Measurements from ENCODE around the gene KIAA1549. TPM values are rescaled to one million over a fixed set of nuclear protein-coding genes. Genes with fewer than 3 reads are reported as not detected.

Gene KIAA1549
- total and polyA plus RNA-seq, 12 donors, result 0.49 to 2.1 (median 1.6) TPM

GRCh38 chr7:138919216-138919615, 62.0 kb downstream of the KIAA1549 start:
- Histone ChIP-seq H3K9me3 (peaks cover 0 to 5% (median 0%) of the 10 kb centered on the region in 11 donors), H3K27ac (no peak overlapping the region), H3K27me3 (no peaks in the 10 kb centered on the region), H3K4me1 (no peaks in the 10 kb centered on the region), H3K4me3 (no peak overlapping the region), H3K36me3 (peaks cover 0 to 10% (median 0%) of the 10 kb centered on the region in 9 donors)
- ATAC-seq (no peak), DNase-seq (no peak)
- WGBS, 2 donors, result 90 to 92% methylated on average over 9 of the region's 9 CpGs
- intact Hi-C loops (cut with DNase I), result no loop called here
- TF ChIP-seq, protein P1, sequence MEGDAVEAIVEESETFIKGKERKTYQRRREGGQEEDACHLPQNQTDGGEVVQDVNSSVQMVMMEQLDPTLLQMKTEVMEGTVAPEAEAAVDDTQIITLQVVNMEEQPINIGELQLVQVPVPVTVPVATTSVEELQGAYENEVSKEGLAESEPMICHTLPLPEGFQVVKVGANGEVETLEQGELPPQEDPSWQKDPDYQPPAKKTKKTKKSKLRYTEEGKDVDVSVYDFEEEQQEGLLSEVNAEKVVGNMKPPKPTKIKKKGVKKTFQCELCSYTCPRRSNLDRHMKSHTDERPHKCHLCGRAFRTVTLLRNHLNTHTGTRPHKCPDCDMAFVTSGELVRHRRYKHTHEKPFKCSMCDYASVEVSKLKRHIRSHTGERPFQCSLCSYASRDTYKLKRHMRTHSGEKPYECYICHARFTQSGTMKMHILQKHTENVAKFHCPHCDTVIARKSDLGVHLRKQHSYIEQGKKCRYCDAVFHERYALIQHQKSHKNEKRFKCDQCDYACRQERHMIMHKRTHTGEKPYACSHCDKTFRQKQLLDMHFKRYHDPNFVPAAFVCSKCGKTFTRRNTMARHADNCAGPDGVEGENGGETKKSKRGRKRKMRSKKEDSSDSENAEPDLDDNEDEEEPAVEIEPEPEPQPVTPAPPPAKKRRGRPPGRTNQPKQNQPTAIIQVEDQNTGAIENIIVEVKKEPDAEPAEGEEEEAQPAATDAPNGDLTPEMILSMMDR (IDR thresholded peaks at IDR 0.05), result no peak

DNA sequence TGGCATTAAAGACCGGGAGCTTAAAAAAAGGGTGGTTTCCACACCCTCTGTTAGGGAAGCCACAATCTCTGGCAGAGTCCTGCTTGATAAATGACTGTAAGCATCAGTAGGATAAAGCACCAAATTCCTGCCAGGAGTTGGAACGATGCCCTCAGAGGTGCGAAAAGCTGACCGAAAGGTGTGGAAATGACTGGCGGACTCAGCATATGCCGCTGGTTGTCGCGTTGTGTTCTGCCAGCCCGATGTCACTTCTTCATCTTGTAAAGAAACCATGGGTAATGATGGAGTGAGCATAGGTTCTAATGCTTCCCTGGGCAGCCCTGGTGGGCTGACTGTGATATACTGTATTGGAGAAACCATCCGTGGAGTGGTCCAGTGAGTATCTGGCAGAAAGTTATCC, 62.4 kb downstream of the KIAA1549 start:
- H3K4me1 ChIP-seq, result no peaks in the 10 kb centered on the region
- TF ChIP-seq, protein P1 (IDR thresholded peaks at IDR 0.05), result no peak
- peaks cover 0 to 10% (median 0%) of the 10 kb centered on the region in 9 donors for H3K36me3 ChIP-seq
- no peak for DNase-seq
- no peak for ATAC-seq
- H3K27me3 ChIP-seq, result no peaks in the 10 kb centered on the region
- no peak overlapping the region for H3K27ac ChIP-seq
- intact Hi-C loops (cut with DNase I), result no loop called here
- WGBS, 2 donors, result 92 to 97% methylated on average over 10 of the region's 10 CpGs
- H3K4me3 ChIP-seq, result no peak overlapping the region
- H3K9me3 ChIP-seq, result peaks cover 0 to 5% (median 0%) of the 10 kb centered on the region in 11 donors

GRCh38 chr7:138918176-138918575, 63.0 kb downstream of the KIAA1549 start:
- intact Hi-C loops (cut with DNase I), result no loop called here
- peaks cover 0 to 10% (median 0%) of the 10 kb centered on the region in 9 donors for H3K36me3 ChIP-seq
- TF ChIP-seq, protein P1 (IDR thresholded peaks at IDR 0.05), result no peak

DNA sequence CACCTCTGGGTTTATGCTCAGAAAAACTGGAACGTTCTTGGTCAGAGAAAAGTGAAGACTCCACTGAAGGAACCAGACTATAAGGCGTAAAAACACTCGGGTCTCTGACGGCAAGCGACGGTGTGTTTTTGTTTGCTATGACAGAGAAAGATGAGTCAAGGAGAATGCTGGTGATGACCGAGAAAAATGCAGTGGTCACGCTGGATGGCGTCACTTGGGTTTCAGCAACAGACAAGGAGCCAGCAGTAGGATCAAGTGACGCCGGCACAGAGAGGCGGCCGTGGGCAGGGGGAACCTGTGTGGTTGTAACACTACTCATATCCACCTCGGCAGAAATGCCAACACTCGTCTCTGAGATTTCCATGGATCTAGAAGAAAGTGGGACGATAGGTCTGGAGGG, 63.4 kb downstream of the KIAA1549 start:
- peaks cover 0 to 10% (median 0%) of the 10 kb centered on the region in 9 donors for H3K36me3 ChIP-seq
- no peak overlapping the region for H3K4me3 ChIP-seq
- TF ChIP-seq, protein P1 (IDR thresholded peaks at IDR 0.05), result no peak
- no peaks in the 10 kb centered on the region for H3K27me3 ChIP-seq
- DNase-seq (no peak), ATAC-seq (no peak)
- 96 to 98% methylated on average over 16 of the region's 16 CpGs for WGBS, 2 donors
- peaks cover 0 to 3% (median 0%) of the 10 kb centered on the region in 11 donors for H3K9me3 ChIP-seq
- intact Hi-C loops (cut with DNase I), result no loop called here
- no peak overlapping the region for H3K27ac ChIP-seq
- no peaks in the 10 kb centered on the region for H3K4me1 ChIP-seq

More at GRCh38 chr7:138918176-138918575, 63.0 kb downstream of the KIAA1549 start:
- H3K27me3 ChIP-seq, result no peaks in the 10 kb centered on the region
- H3K4me1 ChIP-seq, result no peaks in the 10 kb centered on the region
- peaks cover 0 to 5% (median 0%) of the 10 kb centered on the region in 11 donors for H3K9me3 ChIP-seq
- no peak for ATAC-seq
- H3K4me3 ChIP-seq, result no peak overlapping the region
- no peak overlapping the region for H3K27ac ChIP-seq
- no peak for DNase-seq
- WGBS, 2 donors, result 92 to 97% methylated on average over 13 of the region's 13 CpGs
